K562 (cell line): ENCODE results near the gene PRICKLE4. TPM values are rescaled to one million over a fixed set of nuclear protein-coding genes. Genes with fewer than 3 reads are reported as not detected.

ENCODE experiments used
- CBX8 ChIP-seq: fragments of 200-600 bp; sonication (generic); IDR thresholded peaks from 2 replicates; pipeline ENCODE4 v1.6.1; 2012; ENCODE audit warnings: borderline replicate concordance, mixed run types, low read depth, mild to moderate bottlenecking, moderate library complexity, mixed read lengths, low read length, control low read depth, inconsistent platforms; ENCODE audit not compliant: poor library complexity, severe bottlenecking; ENCODE audit errors: extremely low read depth
- CHD2 ChIP-seq: IDR thresholded peaks from 2 replicates; pipeline ENCODE4 v1.6.1; 2011; ENCODE audit warnings: low read depth, low read length
- HDAC2 ChIP-seq: fragments of 450-650 bp; IDR thresholded peaks from 2 replicates; pipeline ENCODE4 v1.6.1; 2016; ENCODE audit warnings: mild to moderate bottlenecking
- HLTF ChIP-seq: fragments of 450-650 bp; IDR thresholded peaks from 2 replicates; pipeline ENCODE4 v1.6.1; 2016
- MAFG ChIP-seq: fragments of 450-650 bp; conservative IDR thresholded peaks from 2 replicates; pipeline ENCODE4 v1.6.1; 2016; ENCODE audit warnings: missing genetic modification characterization, missing compliant biosample characterization
- MECOM ChIP-seq: fragments of 250-450 bp; sonication (Bioruptor Pico); IDR thresholded peaks from 2 replicates; pipeline ENCODE4 v1.8.0; 2022; ENCODE audit warnings: inconsistent platforms
- MYC ChIP-seq, 2 experiments: fragments of 250-450 bp in 1 of 2; sonication (Bioruptor Pico) in 1 of 2; IDR thresholded peaks; 2 replicates each; pipeline versions ENCODE4 v1.5.1 to v1.6.1; 2012 to 2021; ENCODE audit warnings: low read depth in 2 of 2, borderline replicate concordance in 1 of 2, improper control_type of control experiment in 1 of 2, low read length in 1 of 2, mild to moderate bottlenecking in 1 of 2, moderate library complexity in 1 of 2
- TFAM ChIP-seq: fragments of 250-450 bp; sonication (Bioruptor Pico); conservative IDR thresholded peaks from 2 replicates; pipeline ENCODE4 v1.5.0; 2021; ENCODE audit warnings: mild to moderate bottlenecking, moderate library complexity
- ZNF134 ChIP-seq: fragments of 250-450 bp; sonication (Bioruptor Pico); conservative IDR thresholded peaks from 2 replicates; pipeline ENCODE4 v1.4.0; 2020
- ZNF174 ChIP-seq: fragments of 250-450 bp; sonication (Bioruptor Pico); IDR thresholded peaks from 2 replicates; pipeline ENCODE4 v1.4.0; 2020; ENCODE audit warnings: mild to moderate bottlenecking
- ZNF561 ChIP-seq: fragments of 450-650 bp; formaldehyde crosslinking; conservative IDR thresholded peaks from 2 replicates; pipeline ENCODE4 v1.4.0; 2020; ENCODE audit warnings: mild to moderate bottlenecking, moderate library complexity
- polyA plus RNA-seq, 8 experiments: library from polyadenylated mRNA; depleted of rRNA in 4 of 8; stranded (reverse) in 5 of 8; unstranded in 3 of 8; fragments of >200 nt; fragmentation: Nextera tagmentation in 2 of 8; fragmentation: Illumina TruSeq in 1 of 8; extraction: Ambion mirVana in 2 of 8; extraction: Trizol in 1 of 8; gene quantifications; 2 replicates each; pipeline versions ENCODE4 v1.2.1 to v1.2.3, GENCODE V29; 2011 to 2014; ENCODE audit warnings: inconsistent platforms in 1 of 8, missing spikeins in 1 of 8
- total RNA-seq, 7 experiments: library from RNA; depleted of rRNA in 6 of 7; stranded (reverse); fragments of >200 nt in 6 of 7; fragmentation: Illumina TruSeq in 2 of 7; extraction: Trizol in 2 of 7; gene quantifications; 2 replicates each; pipeline versions ENCODE4 v1.2.1 to v1.2.3, GENCODE V29; 2011 to 2021; ENCODE audit warnings: low replicate concordance in 1 of 7
- TF ChIP-seq, protein P1 (sequence below): fragments of 250-450 bp; sonication (Bioruptor Pico); IDR thresholded peaks from 2 replicates; pipeline ENCODE4 v1.5.0; 2020; ENCODE audit warnings: mild to moderate bottlenecking, borderline replicate concordance

PRICKLE4 gene
- total and polyA plus RNA-seq, 9 of the 15 experiments (the other 6 are each of a cell fraction or from before 2014, with no cell fraction given): 0.20 to 0.32 (median 0.27) TPM; not detected in 6

DNA sequence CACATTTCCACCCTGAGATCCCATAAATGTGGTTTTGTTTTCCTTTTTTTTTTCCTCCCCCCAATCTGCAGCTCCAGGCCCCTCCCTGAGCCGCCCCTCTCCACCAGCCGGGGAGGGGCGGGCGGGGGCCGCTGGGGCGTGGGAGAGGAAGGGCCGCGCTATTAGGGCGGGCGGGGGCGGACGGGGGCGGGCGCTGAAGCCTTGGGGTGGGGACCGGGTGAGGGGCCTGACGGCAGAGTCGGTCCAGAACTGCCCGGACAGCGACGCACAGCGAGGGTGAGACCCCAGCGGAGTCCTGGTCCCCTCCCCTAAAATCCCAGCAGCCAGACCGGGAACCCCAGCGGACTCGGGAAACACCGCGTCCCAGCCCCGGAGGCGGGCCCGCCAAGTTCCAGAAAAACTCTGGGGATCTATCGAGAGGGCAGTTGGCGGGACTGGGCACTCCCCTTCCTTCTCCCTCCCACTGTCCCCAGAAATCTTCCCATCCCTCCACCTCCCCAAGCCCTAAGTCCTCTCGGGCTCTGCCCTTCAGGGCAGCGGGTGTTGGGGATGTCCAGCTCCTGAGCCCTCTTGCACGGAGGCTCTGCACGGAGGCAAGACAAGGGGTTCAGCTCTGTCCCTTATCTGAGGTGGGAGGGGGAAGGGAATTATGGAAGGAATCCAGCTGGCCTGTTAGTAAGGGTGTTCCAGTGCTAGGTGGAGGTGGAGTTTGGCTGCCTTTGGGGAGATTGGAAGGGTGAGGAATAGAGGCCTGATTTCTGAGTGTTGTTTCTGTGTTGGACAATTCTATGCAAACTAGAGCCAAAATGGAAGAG lies at the start of gene PRICKLE4 (continued):
- 0 out of 2 replicates have a peak, but pooled peaks have one; percentile 7 for TF ChIP-seq ZNF561 (CRISPR knock-in tag)
- TF ChIP-seq CBX8: no peak
- TF ChIP-seq MYC (IDR thresholded peaks at IDR 0.05; ENCODE audit: low read depth, low read length): 0 out of 2 replicates have a peak, but pooled peaks have one; percentile 42
- TF ChIP-seq MYC (CRISPR knock-in tag; IDR thresholded peaks at IDR 0.05; ENCODE audit: borderline replicate concordance, low read depth): no peak
- TF ChIP-seq HLTF: no peak
- no peak for TF ChIP-seq ZNF174
- TF ChIP-seq MECOM (CRISPR knock-in tag): no peak
- TF ChIP-seq TFAM (CRISPR knock-in tag): no peak
- no peak for TF ChIP-seq ZNF134 (CRISPR knock-in tag)
- TF ChIP-seq HDAC2: peak; percentile 44; the same call in 1 of the 2 replicates
- TF ChIP-seq CHD2: 0 out of 2 replicates have a peak, but pooled peaks have one; percentile 12
- no peak for TF ChIP-seq MAFG (tag)
- TF ChIP-seq, protein P1, sequence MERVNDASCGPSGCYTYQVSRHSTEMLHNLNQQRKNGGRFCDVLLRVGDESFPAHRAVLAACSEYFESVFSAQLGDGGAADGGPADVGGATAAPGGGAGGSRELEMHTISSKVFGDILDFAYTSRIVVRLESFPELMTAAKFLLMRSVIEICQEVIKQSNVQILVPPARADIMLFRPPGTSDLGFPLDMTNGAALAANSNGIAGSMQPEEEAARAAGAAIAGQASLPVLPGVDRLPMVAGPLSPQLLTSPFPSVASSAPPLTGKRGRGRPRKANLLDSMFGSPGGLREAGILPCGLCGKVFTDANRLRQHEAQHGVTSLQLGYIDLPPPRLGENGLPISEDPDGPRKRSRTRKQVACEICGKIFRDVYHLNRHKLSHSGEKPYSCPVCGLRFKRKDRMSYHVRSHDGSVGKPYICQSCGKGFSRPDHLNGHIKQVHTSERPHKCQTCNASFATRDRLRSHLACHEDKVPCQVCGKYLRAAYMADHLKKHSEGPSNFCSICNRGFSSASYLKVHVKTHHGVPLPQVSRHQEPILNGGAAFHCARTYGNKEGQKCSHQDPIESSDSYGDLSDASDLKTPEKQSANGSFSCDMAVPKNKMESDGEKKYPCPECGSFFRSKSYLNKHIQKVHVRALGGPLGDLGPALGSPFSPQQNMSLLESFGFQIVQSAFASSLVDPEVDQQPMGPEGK: no peak
